HK-2 (cell line): ENCODE data around the gene RALA.

Experiments used
- DNase-seq: peaks from one replicate; pipeline ENCODE4 v3.0.0-alpha.2; 2018; ENCODE audit not compliant: unreplicated experiment

The RALA gene, protein sequence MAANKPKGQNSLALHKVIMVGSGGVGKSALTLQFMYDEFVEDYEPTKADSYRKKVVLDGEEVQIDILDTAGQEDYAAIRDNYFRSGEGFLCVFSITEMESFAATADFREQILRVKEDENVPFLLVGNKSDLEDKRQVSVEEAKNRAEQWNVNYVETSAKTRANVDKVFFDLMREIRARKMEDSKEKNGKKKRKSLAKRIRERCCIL

DNA sequence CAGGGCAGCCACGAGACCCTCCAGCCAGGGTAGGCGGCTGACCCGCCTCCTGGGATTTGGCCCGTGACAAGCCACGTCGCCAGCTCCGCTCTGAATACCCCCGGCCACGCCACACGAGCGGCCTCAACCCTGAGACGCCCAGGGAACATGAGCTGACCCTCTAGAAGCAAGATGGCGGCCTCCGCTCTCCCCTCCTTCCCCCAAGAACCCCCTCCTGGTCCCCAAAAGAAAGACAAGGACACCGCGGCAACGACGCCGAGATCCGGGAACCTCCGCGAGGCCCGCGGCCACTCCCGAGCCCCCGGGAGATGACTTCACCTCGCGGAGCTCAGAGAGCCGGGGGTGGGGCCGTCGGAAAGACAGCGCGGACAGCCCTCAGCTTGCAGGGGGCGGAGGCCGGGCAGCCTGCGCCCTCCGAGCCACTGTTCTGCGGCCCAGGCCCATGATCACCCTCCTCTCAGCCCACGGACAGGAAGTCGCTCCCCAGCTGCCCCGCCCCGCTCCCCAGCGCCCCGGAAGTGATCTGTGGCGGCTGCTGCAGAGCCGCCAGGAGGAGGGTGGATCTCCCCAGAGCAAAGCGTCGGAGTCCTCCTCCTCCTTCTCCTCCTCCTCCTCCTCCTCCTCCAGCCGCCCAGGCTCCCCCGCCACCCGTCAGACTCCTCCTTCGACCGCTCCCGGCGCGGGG is at the start of gene RALA:
RALA (plus strand) TSS at position 526 of the 685 bp plus-strand sequence. CDS start 63,096 bp downstream, outside the sequence.
- DNase-seq, result peak; percentile 97

DNA sequence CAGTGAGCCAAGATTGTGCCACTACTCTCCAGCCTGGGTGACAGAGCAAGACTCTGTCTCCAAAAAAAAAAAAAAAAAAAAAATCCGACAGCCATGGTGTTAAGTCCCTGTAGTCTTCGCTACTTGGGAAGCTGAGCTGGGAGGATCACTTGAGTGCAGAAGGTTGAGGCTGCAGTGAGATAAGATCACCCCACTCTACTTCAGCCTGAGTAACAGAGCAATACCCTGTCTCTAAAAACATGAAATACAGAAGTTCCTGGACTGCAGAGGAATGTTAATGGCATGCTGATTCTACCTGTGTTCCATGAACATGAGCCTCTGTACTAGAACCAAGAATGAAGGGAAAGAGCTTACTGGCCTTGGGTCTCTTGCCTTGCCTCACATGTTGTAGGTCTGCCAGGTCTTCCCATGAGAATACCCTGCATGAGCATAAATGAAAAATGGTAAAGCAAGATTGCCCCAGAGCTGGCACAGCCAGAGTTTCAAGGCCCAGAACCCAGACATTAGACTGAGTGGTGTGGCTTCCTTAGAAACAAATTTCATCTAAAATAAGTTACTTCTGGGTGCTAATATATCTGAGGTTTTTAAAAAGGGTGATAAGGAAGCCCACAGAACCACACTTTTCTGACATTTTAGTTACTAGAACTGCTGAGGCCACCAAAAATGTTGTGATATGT is 48.6 kb upstream of the RALA start:
- DNase-seq, result no peak

DNA sequence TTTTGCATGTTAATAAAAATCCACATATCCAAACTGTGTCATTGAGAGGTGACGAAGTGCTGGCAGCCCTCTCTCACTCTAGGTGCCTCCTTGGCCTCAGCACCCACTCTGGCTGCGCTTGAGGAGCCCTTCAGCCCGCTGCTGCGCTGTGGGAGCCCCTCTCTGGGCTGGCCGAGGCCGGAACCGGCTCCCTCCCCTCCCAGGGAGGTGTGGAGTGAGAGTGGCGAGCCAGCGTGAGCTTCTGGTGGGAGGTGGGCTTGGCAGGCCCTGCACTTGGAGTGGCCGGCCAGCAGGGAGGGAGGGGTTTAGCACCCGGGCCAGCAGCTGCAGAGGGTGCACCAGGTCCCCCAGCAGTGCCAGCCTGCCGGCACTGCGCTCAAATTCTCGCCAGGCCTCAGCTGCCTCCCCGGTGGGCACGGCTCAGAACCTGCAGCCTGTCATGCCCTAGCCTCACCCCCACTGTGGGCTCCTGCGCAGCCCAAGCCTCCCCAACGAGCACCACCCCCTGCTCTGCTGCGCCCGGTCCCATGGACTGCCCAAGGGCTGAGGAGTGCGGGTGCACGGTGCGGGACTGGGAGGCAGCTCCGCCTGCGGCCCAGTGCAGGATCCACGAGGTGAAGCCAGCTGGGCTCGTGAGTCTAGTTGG is 46.0 kb upstream of the RALA start:
- DNase-seq, result no peak

DNA sequence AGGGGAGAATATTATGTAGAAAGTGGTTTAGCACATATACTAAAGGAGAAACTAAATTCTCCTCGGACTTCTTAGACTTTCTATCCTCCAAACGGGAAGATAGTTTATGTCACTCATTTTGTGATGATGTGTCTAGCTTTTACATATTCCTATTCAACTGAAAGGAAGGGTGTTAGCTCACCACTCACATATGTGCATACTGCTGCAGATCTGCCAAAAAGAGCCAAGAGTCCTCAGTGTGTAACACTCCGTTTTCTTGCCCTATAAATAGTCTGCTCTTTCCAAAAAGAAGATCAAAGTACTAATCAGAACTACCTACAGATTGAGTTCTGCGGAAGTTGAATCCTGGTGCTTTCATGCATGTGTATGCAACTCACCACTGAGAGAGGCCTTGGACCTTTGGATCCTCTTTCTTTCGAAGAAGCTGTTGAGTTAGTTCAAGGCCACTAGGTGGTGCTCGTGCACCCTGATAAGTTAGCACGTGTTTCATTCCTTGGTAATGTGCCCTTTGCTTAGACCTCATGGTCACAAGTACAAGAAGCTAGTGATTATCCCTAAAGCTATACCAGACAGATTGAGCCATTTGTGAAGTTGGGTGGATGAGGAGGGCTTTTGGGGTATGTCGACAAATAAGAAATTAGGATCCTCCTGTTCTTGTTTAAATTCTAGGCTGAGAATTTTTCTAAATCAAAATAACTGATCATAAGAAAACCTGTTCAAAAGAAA is 43.1 kb upstream of the RALA start:
- DNase-seq, result peak; percentile 73

DNA sequence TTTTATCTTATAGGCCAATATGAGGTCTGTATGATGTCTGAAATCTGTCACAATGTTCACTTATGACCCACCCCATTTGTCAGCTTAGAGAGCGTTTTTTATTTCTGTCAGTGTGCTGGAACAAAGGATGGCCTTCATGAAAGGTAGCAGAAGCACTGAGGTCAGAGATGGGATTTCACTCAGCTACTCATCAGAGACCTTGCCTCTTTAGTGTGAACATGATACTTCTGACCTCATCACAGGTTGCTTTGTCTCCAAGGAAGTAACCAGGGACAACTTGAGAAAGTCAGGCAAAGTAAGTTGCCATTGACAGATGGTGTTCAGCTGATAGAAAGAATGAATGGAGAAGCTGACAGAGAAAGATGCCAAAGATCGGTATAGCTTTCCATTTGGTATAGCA is 40.8 kb upstream of the RALA start:
- DNase-seq, result no peak

DNA sequence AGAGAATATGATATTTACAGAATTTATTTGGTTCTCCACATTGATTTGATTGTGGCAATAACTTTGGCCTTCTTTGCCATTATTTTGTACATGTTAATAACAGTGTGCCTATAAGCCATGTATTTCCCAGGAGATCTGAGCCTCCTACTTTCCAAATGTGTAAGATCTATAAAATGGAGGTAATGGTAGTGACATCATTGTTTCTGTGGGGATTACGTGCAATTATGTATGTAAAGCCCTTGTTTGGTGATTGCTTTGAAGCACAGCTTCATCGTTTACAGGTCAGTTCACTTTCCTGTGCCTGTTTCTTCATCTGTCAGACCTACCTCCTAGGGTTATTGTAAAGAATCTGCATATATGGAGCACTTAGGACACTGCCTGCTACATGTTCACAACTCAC is 39.8 kb upstream of the RALA start:
- DNase-seq, result no peak

DNA sequence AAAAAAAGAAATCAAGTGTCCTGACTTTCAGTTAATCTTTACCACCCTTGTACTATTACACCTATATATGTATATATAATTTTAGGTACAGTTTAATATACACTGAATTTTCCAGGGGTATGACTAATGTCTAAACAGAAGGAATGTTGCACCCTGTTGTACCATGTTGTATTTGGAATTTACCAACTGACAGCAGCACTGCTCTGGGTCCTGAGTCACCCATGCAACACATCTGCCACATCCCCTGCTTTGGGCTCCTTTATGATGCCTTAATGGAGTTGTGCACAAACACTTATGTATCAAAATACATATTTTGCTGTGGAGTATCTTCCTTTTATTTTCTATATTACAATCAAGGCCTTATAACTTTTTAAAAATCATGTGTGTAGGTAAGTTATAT is 36.0 kb upstream of the RALA start:
- no peak for DNase-seq

DNA sequence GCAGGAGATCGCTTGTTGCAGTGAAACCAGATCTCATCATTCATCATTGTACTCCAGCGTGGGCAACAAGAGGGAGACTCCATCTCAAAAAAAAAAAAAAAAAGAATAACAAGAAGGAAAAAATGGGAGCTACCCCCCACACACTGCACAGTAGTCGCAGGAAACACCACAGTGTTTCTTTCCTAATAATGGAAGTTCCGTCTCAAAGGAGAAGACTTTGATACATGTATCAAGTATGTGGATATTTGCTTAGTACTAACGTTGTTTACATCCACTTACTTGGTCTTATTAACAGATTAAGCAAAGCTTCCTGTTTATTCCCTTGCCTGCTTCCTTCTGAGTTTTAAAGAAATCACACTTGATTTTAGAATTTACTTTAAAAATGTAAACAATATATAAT is 35.0 kb upstream of the RALA start:
- no peak for DNase-seq

DNA sequence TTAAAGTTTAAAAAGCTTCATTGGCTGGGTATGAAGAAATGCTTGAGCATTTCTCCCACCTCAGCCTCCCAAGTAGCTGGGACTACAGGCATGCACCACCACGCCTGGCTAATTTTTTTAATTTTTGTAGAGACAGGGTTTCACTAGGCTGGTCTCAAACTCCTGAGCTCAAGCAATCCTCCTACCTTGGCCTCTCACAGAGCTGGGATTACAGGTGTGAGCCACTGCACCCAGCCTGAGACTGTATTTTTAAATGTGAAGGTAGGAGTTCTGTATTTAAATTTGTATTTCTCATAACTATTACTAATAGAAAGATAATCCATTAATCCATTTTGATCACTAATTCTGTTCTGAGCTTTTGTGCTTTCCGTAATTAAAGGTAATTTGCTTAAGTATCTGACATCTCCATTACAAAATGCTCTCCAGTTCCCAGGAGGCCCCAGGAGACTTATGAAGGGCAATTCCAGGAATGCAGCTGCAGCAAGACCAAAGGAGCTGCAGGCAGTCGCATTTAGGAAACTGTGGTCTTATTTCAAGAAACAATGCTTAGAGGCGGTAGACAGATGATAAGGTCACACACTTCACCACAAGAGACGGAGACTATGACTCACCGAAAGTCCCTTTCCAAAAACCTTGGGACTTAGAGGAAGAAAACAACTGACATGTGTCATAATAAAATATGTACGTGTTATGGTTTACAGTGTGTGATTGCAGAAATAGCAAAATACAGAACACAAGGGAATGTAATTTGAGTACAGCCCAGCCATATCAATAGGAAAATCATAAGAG is 33.9 kb upstream of the RALA start:
- DNase-seq, result peak; percentile 32

DNA sequence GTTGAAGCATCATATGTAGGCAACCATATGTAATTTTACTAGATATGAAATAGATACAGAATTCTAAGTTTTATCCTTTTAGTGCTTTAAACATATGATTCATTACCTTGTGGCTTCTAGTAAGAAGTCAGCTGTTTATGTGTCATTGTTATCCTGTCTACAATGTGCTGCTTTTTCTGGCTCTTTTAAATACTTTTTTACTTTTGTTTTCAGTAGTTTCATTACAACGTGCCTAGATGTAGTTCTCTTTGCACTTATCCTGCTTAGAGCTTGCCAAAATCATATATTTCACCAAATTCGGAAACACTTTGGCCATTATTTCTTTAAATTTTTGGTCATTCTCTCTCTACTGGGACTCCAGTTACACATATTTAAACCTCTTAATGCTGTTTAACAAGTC is 30.8 kb upstream of the RALA start:
- DNase-seq, result no peak

DNA sequence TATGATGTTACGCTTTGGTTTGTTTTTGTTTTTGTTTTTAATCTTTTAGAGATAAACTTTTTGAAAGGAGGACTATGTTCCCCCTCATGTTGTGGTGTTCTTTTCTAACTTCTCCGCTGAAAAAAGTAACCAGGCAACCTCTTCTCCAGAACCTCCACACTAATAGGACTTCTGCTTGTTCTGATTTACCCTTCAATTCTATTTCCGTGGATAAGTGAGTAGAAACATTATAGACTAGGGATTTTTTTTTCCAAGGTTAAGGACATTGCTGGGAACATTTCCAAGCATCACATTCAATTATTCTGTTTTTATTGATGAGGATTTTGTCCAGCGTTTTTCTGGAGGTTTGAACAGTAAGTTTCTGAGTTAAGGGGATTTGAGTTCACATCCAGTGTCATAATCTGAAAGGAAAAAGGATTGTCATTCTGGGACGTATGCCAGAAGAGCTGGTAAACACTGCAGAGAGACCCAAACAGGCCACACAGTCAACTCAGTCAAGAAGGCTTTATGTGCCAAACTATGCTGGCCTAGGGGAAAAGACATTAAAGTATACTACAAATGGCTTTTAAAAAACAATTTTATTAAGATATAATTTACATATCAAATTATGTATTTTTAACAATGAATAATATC is 28.3 kb upstream of the RALA start:
- DNase-seq, result no peak

DNA sequence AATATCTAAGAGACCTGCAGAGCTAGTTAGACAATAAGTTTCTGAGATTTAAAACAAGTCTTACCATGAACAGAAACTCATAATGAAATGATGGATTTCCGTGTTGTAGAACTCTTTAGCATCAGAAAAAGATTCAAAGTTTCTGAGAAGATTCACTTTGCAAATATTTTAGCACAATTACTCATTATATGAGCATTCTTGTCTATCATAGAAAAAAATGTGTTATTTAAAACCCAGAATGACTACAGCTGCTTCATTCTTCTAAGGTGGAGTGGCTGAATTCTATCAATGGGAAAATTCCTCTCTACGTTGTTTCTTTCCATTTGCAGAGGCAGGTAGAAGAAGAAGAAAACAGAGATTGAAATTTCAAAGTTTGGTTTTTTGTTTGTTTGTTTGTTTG is 21.0 kb upstream of the RALA start:
- DNase-seq, result no peak

DNA sequence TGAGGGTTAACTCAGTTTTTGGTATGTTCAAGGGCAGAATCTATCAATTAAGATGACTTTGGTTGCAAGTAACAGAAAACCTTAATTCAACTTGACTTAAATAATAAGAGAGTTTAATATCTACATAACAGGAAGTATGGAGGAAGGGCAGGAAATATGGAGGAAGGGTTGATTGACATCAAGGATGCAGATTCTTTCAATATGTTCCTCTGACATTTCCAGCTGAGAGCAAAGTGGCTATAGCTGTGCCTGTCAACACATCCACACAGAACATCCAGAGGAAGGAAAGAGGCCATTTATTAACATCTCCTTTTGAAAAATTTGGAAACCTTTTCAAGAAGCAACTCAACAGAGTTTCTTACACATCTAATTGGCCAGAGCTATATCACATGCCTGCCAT is 19.4 kb upstream of the RALA start:
- DNase-seq, result no peak

DNA sequence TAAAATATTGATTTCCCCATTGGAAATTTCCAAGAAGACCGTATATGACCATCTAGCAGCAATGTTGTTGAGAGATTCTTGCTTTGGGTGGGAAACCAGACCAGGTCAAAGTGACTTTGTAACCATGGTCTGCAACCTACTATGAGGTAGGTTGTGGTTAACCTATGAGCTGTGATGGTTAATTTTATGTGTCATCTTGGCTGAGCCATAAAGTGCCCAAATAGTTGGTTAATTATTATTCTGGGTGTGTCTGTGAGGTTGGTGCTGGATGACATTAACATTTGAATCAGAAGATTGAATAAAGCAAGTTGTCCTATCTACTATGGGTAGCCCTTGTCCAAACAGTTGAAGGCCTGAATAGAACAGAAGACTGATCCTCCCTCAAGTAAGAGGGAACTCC is 18.3 kb upstream of the RALA start:
- DNase-seq, result no peak

DNA sequence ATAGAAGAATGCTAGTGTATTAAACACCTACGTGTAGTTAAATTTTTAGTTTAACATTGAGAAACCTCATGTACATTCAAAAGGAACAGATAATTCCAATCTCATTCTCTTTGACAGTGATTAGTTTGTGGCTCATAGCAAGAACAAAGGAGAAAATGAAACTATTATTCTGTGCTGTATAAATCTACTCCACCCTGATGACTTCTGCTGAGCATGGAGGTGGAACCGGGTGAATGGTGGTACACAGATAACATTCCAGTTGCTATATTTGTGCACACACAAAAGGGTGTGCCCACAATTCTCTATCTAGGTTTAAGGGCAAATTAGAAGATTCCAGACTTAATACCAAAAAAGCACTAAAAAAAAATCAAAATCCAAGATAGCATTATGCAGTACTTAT is 17.0 kb upstream of the RALA start:
- no peak for DNase-seq

DNA sequence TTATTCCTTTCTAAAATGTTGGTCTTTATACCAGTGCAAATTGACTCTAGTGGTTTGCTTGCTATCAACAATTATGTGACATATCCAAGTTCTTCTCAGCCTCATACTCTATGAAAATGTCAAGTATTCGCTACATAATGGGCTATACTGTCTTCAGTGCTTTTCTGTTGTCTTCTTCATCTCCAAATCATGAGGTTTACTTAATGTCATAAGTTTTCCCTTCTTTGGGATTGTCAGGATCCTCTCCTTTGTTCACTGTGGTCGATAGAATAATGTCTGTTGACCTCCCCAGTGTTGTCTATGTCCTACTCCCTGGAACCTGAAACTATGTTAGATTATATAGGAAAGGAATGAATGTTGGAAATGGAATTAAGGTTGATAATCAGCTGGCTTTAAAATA is 16.4 kb upstream of the RALA start:
- no peak for DNase-seq

DNA sequence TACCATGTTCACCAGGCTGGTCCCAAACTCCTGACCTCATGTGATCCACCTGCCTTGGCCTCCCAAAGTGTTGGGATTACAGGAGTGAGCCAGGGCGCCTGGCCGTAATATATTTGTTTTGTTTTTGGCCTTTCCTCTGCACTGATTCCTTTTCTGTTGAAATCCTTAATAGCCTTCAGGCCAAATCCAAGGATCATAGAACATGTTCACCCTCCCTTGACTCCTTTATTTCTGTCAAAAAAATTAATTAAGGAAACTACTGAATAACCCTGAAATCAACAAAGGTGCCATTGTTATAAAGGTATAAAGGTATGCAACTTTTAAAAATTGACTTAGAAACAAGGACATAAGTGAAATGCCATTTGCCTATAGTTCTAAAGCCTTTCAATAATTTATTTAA is 15.5 kb upstream of the RALA start:
- no peak for DNase-seq

DNA sequence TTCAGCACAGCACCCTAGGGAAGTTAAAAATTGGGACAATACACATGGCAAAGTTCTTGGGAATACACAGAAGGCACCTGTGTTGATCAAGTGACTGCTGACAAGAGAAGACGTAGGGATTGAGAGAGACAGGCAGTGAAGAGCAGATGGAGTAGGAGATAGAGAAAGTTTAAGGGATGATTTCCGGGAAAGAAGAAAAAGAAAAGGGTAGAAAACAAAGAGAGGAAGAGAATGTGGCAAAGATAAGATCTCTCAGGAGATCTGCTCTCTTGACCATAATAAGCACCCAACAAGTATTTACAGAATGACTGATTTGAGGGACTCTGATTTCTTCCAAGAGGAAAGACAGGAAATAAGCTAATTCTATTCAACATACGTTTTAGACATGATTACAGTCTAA is 15.1 kb upstream of the RALA start:
- DNase-seq, result no peak

DNA sequence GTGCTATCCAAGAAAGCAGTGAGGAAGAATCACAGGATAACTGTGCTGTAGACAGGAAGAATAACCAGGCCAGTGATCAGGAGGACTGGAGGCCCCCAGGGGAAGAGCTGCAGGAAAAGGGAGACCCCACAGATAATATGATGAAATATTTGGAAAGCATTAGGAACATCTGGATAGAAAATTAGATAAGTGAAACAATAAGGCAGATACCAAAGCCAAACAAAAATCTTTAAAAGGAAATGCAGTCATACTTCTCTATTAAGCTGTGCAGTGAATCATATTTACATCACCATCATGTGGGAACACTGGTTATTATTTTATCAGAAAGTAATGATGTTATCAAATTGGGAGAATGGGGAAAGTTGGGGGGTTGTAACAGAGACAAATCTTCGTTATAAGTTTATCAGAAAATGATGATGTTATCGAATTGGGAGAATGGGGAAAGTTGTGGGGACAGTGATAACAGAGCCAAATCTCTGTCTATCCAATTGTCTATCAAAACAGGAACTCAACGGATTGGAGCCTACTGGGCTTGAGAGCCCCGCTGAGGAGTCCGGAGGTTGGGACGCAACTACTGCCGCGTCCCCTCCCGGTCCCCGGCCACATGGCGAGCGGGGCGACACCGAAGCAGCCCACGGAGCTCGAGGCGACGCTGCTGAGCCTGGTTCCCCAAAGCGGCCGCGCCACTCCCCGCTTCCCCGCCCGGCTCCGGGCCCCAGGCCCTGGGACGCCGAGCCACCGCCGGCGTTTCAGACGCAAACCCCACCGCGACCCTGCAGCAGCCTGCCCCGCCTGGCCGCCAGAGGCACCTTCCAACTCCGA is 14.0 kb upstream of the RALA start:
- DNase-seq, result no peak

DNA sequence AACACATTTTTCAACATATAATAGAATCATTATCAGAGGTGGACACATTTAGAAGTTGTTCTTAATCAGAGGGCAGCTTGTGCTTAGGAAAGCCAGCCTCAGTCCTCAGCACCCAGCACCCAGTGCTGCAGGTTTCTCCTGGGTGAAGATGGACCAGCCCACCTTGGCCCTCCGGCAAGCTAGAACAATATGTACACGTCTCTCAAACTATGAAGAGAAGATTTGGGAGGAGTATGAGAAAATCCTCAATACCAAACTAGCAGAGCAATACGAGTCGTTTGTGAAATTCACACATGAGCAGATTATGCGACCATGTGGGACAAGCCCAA is 13.5 kb upstream of the RALA start:
- no peak for DNase-seq
